ENCODE measurements around the gene DYNLRB2. TPM values are rescaled to one million over a fixed set of nuclear protein-coding genes. Genes with fewer than 3 reads are reported as not detected.

The DYNLRB2 gene
- total and polyA plus RNA-seq, 10 of the 15 experiments (the other 5 are each of a cell fraction or from before 2014, with no cell fraction given), result 0.21 to 1.2 (median 0.40) TPM; not detected in 5

GRCh38 chr16:80559369-80559768 lies 18.6 kb downstream of the DYNLRB2 start:
- no peaks in the 10 kb centered on the region for H3K36me3 ChIP-seq (ENCODE audit: control insufficient read depth in 2 of 2, insufficient read depth in 2 of 2, low read length in 1 of 2)
- ATAC-seq, result no peak
- H3K9ac ChIP-seq (ENCODE audit: control insufficient read depth, insufficient read depth, low read length), result no peak overlapping the region
- CTCF ChIA-PET, result no interaction called here
- H3K4me1 ChIP-seq (ENCODE audit: control insufficient read depth, insufficient read depth, low read length), result no peaks in the 10 kb centered on the region
- no peaks in the 10 kb centered on the region for H3K9me3 ChIP-seq (replicated peaks; ENCODE audit: control insufficient read depth, insufficient read depth, low read length)
- H3K4me2 ChIP-seq (ENCODE audit: control insufficient read depth, insufficient read depth), result no peak overlapping the region
- peaks cover 0 to 5% of the 10 kb centered on the region in 2 experiments; a peak in 1 of 4 replicates for H3K27me3 ChIP-seq (replicated peaks in 1 of 2; ENCODE audit: control insufficient read depth in 2 of 2, insufficient read depth in 2 of 2, low read length in 1 of 2)
- BruUV-seq (replicated peaks), result no TSS peak
- no peak overlapping the region for H3K4me3 ChIP-seq
- DNase-seq (ENCODE audit: low read depth, low spot score), result no peak
- 28% methylated on average over 4 of the region's 4 CpGs for WGBS (ENCODE audit: insufficient coverage, insufficient replicate concordance, low lambda C conversion rate, missing lambda C conversion rate)
- SMC1A ChIA-PET (ENCODE audit: uncharacterized antibody, unreplicated experiment), result no interaction called here
- POLR2A ChIA-PET, result no interaction called here
- no peaks in the 10 kb centered on the region for H3K79me2 ChIP-seq (ENCODE audit: control insufficient read depth, insufficient read depth, low read length)
- no peaks in the 10 kb centered on the region for H4K20me1 ChIP-seq (ENCODE audit: control insufficient read depth, insufficient read depth)
- in situ Hi-C loops (cut with MboI), result no loop called here
- TF ChIP-seq CHD4 (IDR thresholded peaks at IDR 0.05) (no peak), ASH2L (IDR thresholded peaks at IDR 0.05; ENCODE audit: borderline replicate concordance, low read depth) (no peak), FOXK2 (IDR thresholded peaks at IDR 0.05) (no peak), ETV6 (conservative IDR thresholded peaks at IDR 0.05 in 1 of 2, IDR thresholded peaks at IDR 0.05 in 1 of 2; ENCODE audit: borderline replicate concordance in 1 of 2, low read depth in 1 of 2) (no peak), BACH1 (IDR thresholded peaks at IDR 0.05; ENCODE audit: borderline replicate concordance) (no peak), KDM1A (IDR thresholded peaks at IDR 0.05; ENCODE audit: borderline replicate concordance) (no peak), USF2 (IDR thresholded peaks at IDR 0.05; ENCODE audit: borderline replicate concordance, low read depth, low read length) (no peak), BCL11A (IDR thresholded peaks at IDR 0.05; ENCODE audit: low read depth, low read length) (no peak), E2F8 (IDR thresholded peaks at IDR 0.05; ENCODE audit: low read depth, partially characterized antibody) (no peak)
- RAD21 ChIA-PET (ENCODE audit: unreplicated experiment), result no interaction called here
- intact Hi-C loops (cut with micrococcal nuclease; ENCODE audit: unreplicated experiment), result no loop called here
- H2AFZ ChIP-seq (ENCODE audit: control insufficient read depth, low read depth, low read length), result no peak overlapping the region
- no peak overlapping the region for H3K27ac ChIP-seq (ENCODE audit: control insufficient read depth, insufficient read depth)
- no peak for FAIRE-seq
